Measurements from ENCODE around the gene SPTBN4. TPM values are rescaled to one million over a fixed set of nuclear protein-coding genes. Genes with fewer than 3 reads are reported as not detected.

SPTBN4 gene
- total and polyA plus RNA-seq, 2 donors (not counting 1 experiment from before 2014, with no cell fraction given) = 0.03 to 0.67 TPM

DNA sequence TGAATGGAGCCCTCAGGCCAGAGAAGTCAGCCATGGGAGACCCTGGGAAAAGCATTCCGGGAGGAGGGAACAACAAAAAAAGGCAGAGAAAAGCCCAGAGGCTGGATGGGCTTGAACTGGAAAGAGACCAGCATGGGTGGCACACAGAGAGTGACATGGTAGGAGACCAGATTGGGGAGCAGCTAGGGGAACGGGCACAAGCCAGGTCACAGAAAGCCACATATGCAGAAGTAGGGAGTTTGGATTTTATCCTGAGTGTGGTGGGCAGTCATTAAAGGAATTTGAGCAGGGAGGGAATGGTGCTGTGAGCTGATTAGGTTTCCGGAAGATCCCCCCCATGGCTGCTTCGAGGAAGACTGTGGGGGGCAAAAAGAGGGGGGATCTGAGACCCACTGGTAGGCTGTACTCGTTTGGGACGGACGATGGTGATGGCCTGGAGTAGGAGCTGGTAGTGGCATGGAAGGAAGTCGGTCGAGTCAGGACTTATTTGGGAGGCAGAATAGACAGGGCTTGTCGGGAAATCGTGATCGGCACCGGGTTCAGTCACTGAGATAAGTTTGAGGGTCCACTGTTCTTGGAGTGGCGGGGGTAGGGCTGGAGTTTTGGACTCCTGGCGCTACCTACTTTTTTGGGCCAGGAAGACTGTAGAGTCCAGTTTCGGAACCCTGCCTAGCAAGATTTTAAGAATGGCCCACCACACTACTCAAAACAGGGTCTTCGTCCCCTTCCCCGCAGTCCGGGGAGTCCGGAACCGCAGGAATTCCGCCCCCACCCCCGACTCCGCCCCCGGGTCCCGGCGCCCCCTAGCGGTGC is 42.0 kb upstream of the SPTBN4 start:
- Mint-ChIP-seq H3K9me3 (ENCODE audit: insufficient read depth) (no peaks in the 10 kb centered on the region), H3K27ac (peak overlapping the region; percentile 98), H3K27me3 (no peaks in the 10 kb centered on the region), H3K4me1 (peaks cover 29% of the 10 kb centered on the region), H3K4me3 (peak overlapping the region; percentile 98)
- DNase-seq (no peak), ATAC-seq (ENCODE audit: low read depth) (no peak)
- intact Hi-C loops (cut with micrococcal nuclease) = loop anchor here (1.0 kb wide), 1 partner anchor 145 kb away; no protein-coding TSS in a partner anchor
- no peaks in the 10 kb centered on the region for H3K9me3 ChIP-seq (ENCODE audit: control extremely low read depth in 1 of 3, control insufficient read depth in 2 of 3, insufficient read depth in 1 of 3, low read length in 2 of 3)
- 4% methylated on average over 24 of the region's 28 CpGs for WGBS (ENCODE audit: insufficient coverage)
- H3K4me3 ChIP-seq (ENCODE audit: control extremely low read depth in 1 of 5, extremely low read depth in 1 of 5, insufficient read depth in 1 of 5, low read depth in 2 of 5, low read length in 4 of 5) = peak overlapping the region; percentile 58 to 89 (median 82)
- H3K4me1 ChIP-seq (ENCODE audit: control insufficient read depth in 2 of 2, insufficient read depth in 2 of 2, low read length in 2 of 2) = peaks cover 14 to 28% of the 10 kb centered on the region in 2 donors
- H2AFZ ChIP-seq (ENCODE audit: insufficient read depth, low read depth, low read length, poor library complexity, severe bottlenecking) = peak overlapping the region; percentile 81
- H3K27ac ChIP-seq (ENCODE audit: low read length in 2 of 2) = peak overlapping the region; percentile 84 to 93
- peaks cover 0 to 9% of the 10 kb centered on the region in 2 experiments for H3K36me3 ChIP-seq (replicated peaks in 1 of 2; ENCODE audit: control extremely low read depth in 1 of 2, control insufficient read depth in 1 of 2, extremely low read depth in 1 of 2, insufficient read depth in 2 of 2, low read length in 1 of 2)
- peaks cover 26% of the 10 kb centered on the region for H3K79me2 ChIP-seq (ENCODE audit: control insufficient read depth, insufficient read depth, low read length)
- peak overlapping the region; percentile 92 for H3K4me2 ChIP-seq (replicated peaks; ENCODE audit: low read depth, low read length, poor library complexity, severe bottlenecking)
- no peaks in the 10 kb centered on the region for H4K20me1 ChIP-seq (ENCODE audit: control insufficient read depth, insufficient read depth, low read length, poor library complexity, severe bottlenecking)
- no peak for TF ChIP-seq EZH2 (IDR thresholded peaks at IDR 0.05; ENCODE audit: borderline replicate concordance, insufficient read depth, low read depth, low read length, poor library complexity, severe bottlenecking)
- TF ChIP-seq, protein P1, sequence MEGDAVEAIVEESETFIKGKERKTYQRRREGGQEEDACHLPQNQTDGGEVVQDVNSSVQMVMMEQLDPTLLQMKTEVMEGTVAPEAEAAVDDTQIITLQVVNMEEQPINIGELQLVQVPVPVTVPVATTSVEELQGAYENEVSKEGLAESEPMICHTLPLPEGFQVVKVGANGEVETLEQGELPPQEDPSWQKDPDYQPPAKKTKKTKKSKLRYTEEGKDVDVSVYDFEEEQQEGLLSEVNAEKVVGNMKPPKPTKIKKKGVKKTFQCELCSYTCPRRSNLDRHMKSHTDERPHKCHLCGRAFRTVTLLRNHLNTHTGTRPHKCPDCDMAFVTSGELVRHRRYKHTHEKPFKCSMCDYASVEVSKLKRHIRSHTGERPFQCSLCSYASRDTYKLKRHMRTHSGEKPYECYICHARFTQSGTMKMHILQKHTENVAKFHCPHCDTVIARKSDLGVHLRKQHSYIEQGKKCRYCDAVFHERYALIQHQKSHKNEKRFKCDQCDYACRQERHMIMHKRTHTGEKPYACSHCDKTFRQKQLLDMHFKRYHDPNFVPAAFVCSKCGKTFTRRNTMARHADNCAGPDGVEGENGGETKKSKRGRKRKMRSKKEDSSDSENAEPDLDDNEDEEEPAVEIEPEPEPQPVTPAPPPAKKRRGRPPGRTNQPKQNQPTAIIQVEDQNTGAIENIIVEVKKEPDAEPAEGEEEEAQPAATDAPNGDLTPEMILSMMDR (IDR thresholded peaks at IDR 0.05) = no peak
- ChIA-PET CTCF (interaction anchor here (0.7 to 9.5 kb wide), 5 partner anchors 11 to 120 kb away, joined by 3 to 86 read pairs (median 5); partner anchors contain the start of genes BLVRB, SERTAD3 and SPTBN4), POLR2A (interaction anchor here (1.2 to 5.8 kb wide), 3 partner anchors 9 to 41 kb away, joined by 3 to 63 read pairs (median 12); partner anchors contain the start of genes BLVRB, SERTAD3 and SPTBN4)
- H3K9ac ChIP-seq (ENCODE audit: low read length) = peak overlapping the region; percentile 85
- H3K27me3 ChIP-seq (replicated peaks in 1 of 4; ENCODE audit: control extremely low read depth in 1 of 4, control insufficient read depth in 3 of 4, insufficient read depth in 4 of 4, low read length in 3 of 4) = no peaks in the 10 kb centered on the region

Data from B cell (primary cell).